H1 (cell line): Measurements from ENCODE around the gene IGSF9.

ENCODE experiments used
- JUN ChIP-seq: IDR thresholded peaks from 2 replicates; pipeline ENCODE4 v1.6.1; 2011; ENCODE audit warnings: low read depth, mild to moderate bottlenecking, improper control_type of control experiment, low read length
- USF2 ChIP-seq: IDR thresholded peaks from 2 replicates; pipeline ENCODE4 v1.6.1; 2011; ENCODE audit warnings: low read length, improper control_type of control experiment

DNA sequence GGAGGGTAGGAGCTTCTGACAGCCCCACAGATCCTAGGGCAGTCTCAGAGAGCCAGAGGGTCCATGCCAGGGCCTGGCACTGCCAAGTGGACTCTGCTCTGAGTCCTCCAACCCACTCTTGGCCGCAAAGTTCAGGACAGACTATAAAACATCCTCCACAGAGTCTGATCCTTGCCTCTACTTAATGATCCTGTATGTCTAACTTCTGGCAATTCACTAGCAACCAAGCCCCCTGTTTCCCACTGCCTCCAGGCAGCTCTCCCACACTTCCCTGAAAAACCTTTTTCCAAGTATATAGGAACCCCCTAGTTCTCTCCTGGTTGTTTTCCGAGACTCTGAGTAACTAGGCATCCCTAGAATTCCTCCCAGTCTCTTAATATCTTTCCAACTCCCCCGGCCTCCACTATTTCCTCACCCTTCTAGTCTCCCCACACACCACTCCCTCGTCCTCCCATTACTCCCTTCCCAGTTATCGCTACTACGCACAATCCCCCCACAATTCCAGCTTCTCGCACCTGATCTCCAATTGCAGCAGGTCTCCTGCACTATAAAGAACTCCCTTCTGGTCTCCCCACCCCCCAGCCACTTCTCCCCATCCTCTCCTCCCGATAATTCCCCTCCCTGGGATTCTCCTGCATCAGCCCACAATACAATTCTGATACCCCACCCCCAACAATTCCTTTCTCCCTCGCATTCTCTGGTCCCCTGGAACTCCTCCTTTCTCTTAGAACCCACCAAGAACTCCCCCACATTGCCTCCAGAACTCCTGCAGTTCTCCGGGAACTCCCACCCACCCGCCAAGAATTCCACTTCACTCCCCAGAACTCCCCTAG, 574 bp downstream of the IGSF9 start:
- TF ChIP-seq JUN = no peak
- no peak for TF ChIP-seq USF2
